ENCODE results near the gene CSTF2T.
"Not testable (repeated sequence)": the region's sequence is repeated elsewhere in the genome, so short reads cannot be mapped to it uniquely, and the experiment has no call there.

- not testable (repeated sequence) for TF ChIP-seq CTCF (IDR thresholded peaks at IDR 0.05; ENCODE audit: poor library complexity, severe bottlenecking); RAD21 (conservative IDR thresholded peaks at IDR 0.05); POLR2AphosphoS5 (IDR thresholded peaks at IDR 0.05); REST (IDR thresholded peaks at IDR 0.05; ENCODE audit: borderline replicate concordance); TAF1 (IDR thresholded peaks at IDR 0.05; ENCODE audit: low read depth); EZH2 (IDR thresholded peaks at IDR 0.05; ENCODE audit: borderline replicate concordance, insufficient read depth, low read length, poor library complexity, severe bottlenecking); EP300 (conservative IDR thresholded peaks at IDR 0.05; ENCODE audit: poor library complexity, severe bottlenecking); SMC3 (conservative IDR thresholded peaks at IDR 0.05; ENCODE audit: poor library complexity); MXI1 (conservative IDR thresholded peaks at IDR 0.05; ENCODE audit: poor library complexity, severe bottlenecking)
Observed at GRCh38 chr10:51688826-51689225, 10.6 kb downstream of the CSTF2T start.
